DMS114 treated with DMSO at 0.1 percent for 48 hours (cell line): Measurements from ENCODE around the gene ZNF618.

Source experiments
- DNase-seq: peaks from one replicate; lab custom pipeline; 2025; ENCODE audit not compliant: unreplicated experiment; lab: John Stamatoyannopoulos, UW

ZNF618 gene

DNA sequence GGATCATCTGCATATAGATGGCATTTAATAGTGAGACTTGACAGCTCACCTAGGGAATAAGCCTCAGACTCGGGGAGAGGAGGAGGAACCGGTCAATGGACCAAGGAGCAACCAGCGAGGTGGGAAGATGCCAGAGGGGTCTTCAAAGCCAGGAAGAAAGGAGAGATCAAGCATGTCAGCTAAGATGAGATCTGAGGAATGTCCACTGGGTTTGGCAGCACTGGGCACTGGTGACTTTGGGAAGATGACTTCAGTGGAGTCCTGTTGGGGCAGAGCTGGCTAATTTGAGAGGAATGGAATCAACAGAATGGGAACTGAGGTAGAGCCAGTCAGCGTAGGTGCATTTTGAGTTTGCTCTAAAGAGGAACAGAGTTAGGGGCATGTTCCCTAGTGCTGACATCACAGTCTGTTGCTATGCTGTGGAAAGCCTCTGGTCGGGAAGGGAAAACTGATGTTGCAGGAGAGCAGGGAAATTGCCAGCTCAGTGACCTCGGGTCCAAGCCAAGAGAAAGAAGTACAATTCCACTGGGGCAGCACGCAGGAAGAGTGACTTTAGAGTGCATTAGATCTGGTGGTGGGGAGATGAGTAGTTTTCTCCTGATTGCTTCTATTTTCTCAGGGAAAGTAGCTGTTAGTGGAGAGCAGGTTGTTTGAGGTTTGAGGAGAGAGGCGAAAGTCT is 56.9 kb downstream of the ZNF618 start:
- no peak for DNase-seq

GRCh38 chr9:113933671-113934070 is 57.6 kb downstream of the ZNF618 start:
- no peak for DNase-seq

GRCh38 chr9:113934167-113934828 is 58.2 kb downstream of the ZNF618 start:
- no peak for DNase-seq

DNA sequence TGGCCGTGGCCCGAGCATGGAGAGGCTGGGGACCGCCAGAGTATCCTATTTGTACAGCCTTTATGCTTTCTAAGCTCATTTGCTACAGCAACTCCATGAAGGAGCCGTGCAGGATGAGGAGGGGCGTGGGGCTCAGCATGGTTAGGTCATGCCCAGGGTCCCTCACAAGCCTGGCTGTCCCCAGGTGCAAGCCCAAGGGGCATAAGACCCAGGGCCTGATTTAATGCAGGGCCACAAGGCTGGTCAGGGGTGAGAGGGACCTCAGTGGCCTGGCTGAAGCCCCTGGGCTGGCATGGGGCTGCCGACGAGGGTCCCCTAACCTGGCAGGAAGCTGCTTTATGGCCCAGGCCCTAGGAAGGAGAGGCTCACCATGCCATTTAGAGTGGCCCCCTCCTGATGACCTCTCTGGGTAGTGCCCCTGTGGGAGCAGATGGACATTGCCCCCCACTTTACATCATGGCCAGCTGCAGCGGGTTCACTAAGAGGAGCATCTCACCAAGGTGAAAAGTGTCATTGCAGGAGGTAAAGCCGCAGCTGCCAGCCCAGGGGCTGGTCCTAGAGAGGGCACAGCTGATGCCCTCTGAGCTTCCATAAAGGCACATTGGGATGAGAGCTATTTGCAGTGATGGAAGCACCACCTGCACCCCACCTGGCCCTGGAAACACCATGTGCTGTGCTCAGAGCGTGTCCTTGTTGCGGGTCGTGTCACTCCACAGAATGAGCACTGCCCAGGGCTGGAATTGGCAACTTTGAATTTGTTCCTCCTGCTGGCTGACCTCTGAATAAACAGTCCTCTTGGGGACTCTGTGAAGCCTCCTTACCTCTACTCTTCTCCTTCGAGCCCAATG is 58.9 kb downstream of the ZNF618 start:
- no peak for DNase-seq

- DNase-seq = no peak
These were observed 59.7 kb downstream of the ZNF618 start for GRCh38 chr9:113935677-113936380.

DNA sequence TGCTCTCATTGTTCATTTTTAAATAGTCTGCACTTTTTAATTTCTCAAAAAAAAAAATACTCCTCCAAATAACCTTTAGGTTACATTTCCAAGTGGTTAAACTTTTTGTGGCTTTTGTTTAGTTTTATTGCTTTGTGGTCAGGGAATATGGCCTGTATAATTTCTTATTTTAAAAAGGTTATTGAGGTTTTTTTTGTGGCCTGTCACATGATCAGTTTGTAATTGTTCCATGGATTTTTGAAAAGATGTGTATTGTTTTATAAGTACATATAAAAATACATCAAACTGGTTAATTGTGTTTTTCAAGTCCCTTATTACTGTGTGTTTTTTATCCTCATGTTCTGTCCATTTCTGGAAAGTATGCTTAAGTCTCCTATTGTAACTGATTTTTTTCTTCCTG is 64.0 kb downstream of the ZNF618 start:
- DNase-seq = no peak

DNA sequence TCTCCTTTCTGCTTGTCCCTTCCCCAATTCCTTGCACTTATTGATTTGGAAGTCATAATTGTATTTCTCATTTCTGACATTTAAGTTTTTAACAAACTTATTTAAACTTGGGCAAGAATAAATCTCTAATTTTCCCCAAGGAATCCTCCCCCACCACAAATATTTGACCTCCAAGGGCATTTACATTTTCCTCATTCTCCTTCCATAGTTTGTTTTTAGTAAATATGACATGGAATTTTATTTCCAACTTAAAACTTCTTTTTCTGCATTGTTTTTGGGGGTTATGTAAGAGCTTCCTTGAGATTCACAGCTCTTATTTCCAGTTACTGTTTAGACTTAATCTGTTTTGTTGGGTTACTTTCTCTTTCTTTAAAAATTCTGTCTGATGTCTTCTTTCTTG is 64.9 kb downstream of the ZNF618 start:
- DNase-seq = no peak

GRCh38 chr9:113941526-113941925 is 65.4 kb downstream of the ZNF618 start:
- no peak for DNase-seq

- DNase-seq = no peak
These were observed 67.3 kb downstream of the ZNF618 start for GRCh38 chr9:113943112-113944009.

GRCh38 chr9:113945784-113946183 is 69.7 kb downstream of the ZNF618 start:
- no peak for DNase-seq

- DNase-seq = no peak
These were observed 70.5 kb downstream of the ZNF618 start for GRCh38 chr9:113946496-113947115.

- DNase-seq = no peak
These were observed 71.8 kb downstream of the ZNF618 start for GRCh38 chr9:113947941-113948340.

DNA sequence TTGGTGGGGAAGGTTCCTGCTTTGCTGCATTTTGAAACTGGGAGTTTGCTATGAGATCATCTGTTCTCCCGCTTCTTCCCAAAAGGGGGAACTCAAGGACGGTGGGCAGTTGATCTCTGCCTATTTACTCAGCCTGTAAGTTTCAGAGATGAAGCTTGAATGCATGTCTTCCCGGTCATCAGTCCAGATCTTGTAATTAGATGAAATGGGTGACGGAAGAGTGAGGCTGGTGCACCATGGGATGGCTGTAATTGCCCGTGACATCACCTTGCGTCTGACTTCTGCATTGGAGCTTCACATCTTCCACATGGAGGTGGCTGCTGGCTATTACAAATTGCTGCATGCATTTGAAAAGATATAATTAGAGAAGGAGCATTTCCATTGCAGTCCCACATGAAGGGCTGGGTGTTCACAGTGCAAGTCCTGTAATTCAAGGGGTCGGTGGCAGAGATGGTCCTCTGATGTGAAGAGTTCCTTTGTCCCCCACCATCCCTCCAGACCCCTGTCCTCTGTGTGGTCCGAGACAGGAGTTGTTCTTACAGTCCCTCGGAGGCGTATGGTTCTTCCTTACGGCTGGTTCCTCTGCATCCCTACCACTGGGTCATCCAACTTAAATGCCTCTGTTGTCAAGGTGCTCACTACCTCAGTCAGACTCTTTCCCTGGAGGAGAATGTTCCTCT is 72.9 kb downstream of the ZNF618 start:
- DNase-seq = no peak

- DNase-seq = no peak
These were observed 73.5 kb downstream of the ZNF618 start for GRCh38 chr9:113949571-113950078.

DNA sequence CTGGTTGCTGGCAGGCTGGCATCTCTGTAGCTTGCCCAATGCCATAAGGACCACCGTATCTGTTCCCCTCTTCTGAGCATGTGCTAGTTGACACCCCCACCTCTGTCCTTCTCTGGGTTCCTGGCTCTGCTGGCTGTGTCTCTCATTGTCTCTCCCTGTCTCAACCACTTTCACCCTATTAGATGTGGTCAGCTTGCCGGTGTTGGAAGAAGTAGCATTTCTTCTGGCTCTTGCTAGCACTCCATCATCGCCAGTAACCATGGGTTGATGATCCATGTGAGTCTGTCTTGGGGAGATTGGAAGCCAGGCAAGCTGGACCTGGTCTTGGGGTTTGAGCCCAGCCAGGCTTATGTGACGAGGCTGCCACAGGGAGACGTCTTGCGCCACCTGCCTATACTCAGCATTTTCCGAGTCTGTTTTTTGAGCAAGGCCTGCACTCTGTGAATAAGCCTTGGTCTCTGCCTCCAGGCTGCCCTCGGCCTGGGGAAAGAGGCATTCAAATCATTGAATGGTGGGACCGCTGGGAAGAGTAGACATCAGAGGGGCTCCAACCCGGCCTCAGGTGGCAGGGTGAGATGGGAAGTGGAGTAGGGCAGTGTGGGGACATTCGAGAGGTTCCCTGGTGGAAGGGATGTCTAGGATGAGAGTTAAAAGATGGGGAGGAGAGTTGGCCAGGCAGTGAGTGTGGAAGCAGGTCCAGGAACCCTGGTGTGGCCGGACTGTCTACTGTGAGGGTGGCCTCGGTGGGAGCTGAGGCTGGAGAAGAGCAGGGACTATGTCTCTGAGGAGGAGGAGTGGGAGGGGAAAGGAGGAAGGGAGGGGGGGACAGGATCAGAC is 74.3 kb downstream of the ZNF618 start:
- no peak for DNase-seq

DNA sequence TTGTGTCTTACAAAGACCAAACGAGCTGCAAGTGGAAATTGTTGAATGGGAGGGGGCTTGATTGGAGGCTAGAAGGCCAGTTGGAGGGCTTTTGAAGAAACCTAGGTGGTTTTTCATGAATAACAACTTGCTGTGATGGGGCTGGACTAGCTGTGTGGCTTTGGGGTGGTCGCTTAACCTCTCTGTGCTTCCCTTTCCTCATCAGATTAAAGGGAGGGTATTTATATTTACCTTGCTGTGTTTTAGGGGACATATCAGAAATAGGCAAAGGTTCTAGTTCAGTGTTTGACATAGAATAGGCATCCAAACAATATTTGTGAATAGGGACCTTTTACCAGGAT is 74.9 kb downstream of the ZNF618 start:
- no peak for DNase-seq

DNA sequence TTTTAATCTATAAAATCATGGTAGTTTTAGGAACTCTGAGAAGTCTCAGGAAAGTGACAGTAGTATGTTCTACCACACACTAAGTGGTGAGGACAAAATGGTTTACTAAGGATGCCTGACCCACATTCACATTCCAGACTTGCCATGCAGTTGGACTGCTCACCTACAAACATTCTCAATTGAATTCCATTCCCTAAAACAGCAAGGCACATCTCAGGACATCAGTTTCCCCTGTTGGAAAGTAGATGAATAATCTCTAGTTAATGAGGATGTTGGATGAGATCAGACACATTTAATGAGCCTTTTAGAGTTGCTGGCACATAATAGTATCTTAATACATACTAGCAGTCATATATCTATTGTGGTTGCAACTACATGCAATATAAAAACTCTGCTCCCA is 76.6 kb downstream of the ZNF618 start:
- no peak for DNase-seq

- DNase-seq = no peak
These were observed 77.4 kb downstream of the ZNF618 start for GRCh38 chr9:113953531-113953930.
